ENCODE measurements around the gene SSPN. TPM values are rescaled to one million over a fixed set of nuclear protein-coding genes. Genes with fewer than 3 reads are reported as not detected.

SSPN gene
- total RNA-seq, 1 donor from 2014 or later = 1.7 TPM

GRCh38 chr12:26211331-26211730 is 16.0 kb downstream of the SSPN start:
- H3K27me3 ChIP-seq (ENCODE audit: control insufficient read depth, insufficient read depth, low read length) = no peaks in the 10 kb centered on the region
- no peak overlapping the region for H3K4me3 ChIP-seq (ENCODE audit: low read depth, low read length)
- TF ChIP-seq CTCF (IDR thresholded peaks at IDR 0.05; ENCODE audit: insufficient read depth, low read length, poor library complexity, severe bottlenecking) = no peak

GRCh38 chr12:26212396-26212795 is 17.0 kb downstream of the SSPN start:
- no peak overlapping the region for H3K4me3 ChIP-seq (ENCODE audit: low read depth, low read length)
- H3K36me3 ChIP-seq (ENCODE audit: control insufficient read depth, insufficient read depth, low read length) = no peaks in the 10 kb centered on the region
- no peak for DNase-seq (ENCODE audit: low read depth)
- H3K27me3 ChIP-seq (ENCODE audit: control insufficient read depth, insufficient read depth, low read length) = no peaks in the 10 kb centered on the region
- no peak for TF ChIP-seq CTCF (IDR thresholded peaks at IDR 0.05; ENCODE audit: insufficient read depth, low read length, poor library complexity, severe bottlenecking)

More at GRCh38 chr12:26211331-26211730, 16.0 kb downstream of the SSPN start:
- DNase-seq (ENCODE audit: low read depth) = no peak
- H3K36me3 ChIP-seq (ENCODE audit: control insufficient read depth, insufficient read depth, low read length) = no peaks in the 10 kb centered on the region

GRCh38 chr12:26212988-26213387 is 17.6 kb downstream of the SSPN start:
- H3K4me3 ChIP-seq (ENCODE audit: low read depth, low read length) = no peak overlapping the region
- no peak for DNase-seq (ENCODE audit: low read depth)
- H3K36me3 ChIP-seq (ENCODE audit: control insufficient read depth, insufficient read depth, low read length) = no peaks in the 10 kb centered on the region
- no peaks in the 10 kb centered on the region for H3K27me3 ChIP-seq (ENCODE audit: control insufficient read depth, insufficient read depth, low read length)
- TF ChIP-seq CTCF (IDR thresholded peaks at IDR 0.05; ENCODE audit: insufficient read depth, low read length, poor library complexity, severe bottlenecking) = no peak

GRCh38 chr12:26214121-26214520 is 18.7 kb downstream of the SSPN start:
- Histone ChIP-seq H3K36me3 (ENCODE audit: control insufficient read depth, insufficient read depth, low read length) (no peaks in the 10 kb centered on the region), H3K27me3 (ENCODE audit: control insufficient read depth, insufficient read depth, low read length) (no peaks in the 10 kb centered on the region), H3K4me3 (ENCODE audit: low read depth, low read length) (no peak overlapping the region)
- no peak for TF ChIP-seq CTCF (IDR thresholded peaks at IDR 0.05; ENCODE audit: insufficient read depth, low read length, poor library complexity, severe bottlenecking)
- DNase-seq (ENCODE audit: low read depth) = no peak

- Histone ChIP-seq H3K27me3 (ENCODE audit: control insufficient read depth, insufficient read depth, low read length) (no peaks in the 10 kb centered on the region), H3K4me3 (ENCODE audit: low read depth, low read length) (no peak overlapping the region), H3K36me3 (ENCODE audit: control insufficient read depth, insufficient read depth, low read length) (no peaks in the 10 kb centered on the region)
- DNase-seq (ENCODE audit: low read depth) = no peak
- no peak for TF ChIP-seq CTCF (IDR thresholded peaks at IDR 0.05; ENCODE audit: insufficient read depth, low read length, poor library complexity, severe bottlenecking)
Measured at GRCh38 chr12:26219736-26220135, 24.4 kb downstream of the SSPN start.

- DNase-seq (ENCODE audit: low read depth) = no peak
- TF ChIP-seq CTCF (IDR thresholded peaks at IDR 0.05; ENCODE audit: insufficient read depth, low read length, poor library complexity, severe bottlenecking) = no peak
- Histone ChIP-seq H3K4me3 (ENCODE audit: low read depth, low read length) (no peak overlapping the region), H3K36me3 (ENCODE audit: control insufficient read depth, insufficient read depth, low read length) (no peaks in the 10 kb centered on the region), H3K27me3 (ENCODE audit: control insufficient read depth, insufficient read depth, low read length) (no peaks in the 10 kb centered on the region)
Measured at GRCh38 chr12:26224657-26225056, 29.3 kb downstream of the SSPN start.

Measured in kidney epithelial cell (primary cell).